HG02763 (cell line): ENCODE data around the gene GSTM3.

Experiments used
- ATAC-seq: cut with Tn5 transposase; IDR thresholded peaks from one replicate; pipeline ENCODE4 v1.9.1; 2021; ENCODE audit warnings: mild to moderate bottlenecking, moderate library complexity; ENCODE audit not compliant: unreplicated experiment

GSTM3 gene

DNA sequence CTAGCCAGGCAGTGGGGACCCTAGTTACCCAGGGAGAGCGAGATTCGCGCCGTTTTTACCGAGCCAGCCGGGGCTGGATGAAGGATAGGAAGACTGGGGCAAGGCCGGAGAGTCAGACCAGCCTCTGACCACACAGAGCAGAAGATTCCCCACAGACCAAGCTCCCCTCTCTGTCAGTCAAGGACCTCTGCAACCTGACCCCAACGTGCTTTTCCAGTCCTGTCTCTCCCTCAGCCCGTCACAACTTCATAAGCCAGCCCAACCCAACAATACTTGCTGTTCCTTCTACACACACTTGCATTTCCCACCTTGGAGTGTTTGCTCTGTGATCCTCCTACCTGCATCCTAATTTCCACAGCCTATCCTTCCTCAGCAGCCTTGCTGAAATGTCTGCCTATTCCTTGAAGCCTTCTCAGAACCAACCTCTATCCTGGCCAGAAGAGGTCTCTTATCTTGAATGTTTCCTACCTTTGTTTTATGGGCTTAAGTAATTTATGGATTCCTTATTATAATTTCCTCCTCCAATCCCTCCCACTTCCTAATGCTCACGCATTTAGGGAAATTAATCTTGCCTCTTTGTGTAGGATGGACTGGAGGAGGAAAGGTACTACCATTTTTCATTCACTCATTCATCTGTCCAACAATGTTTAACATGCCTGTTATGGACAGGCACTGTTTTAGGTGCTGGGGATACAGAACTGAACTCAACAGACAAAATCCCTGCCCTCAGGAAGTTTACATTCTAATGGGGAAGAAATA, at the start of gene GSTM3:
TSS of gene GSTM3 (minus strand) at position 424 of the 759 bp plus-strand sequence. CDS start 751 bp downstream, outside the sequence.
- no peak for ATAC-seq

DNA sequence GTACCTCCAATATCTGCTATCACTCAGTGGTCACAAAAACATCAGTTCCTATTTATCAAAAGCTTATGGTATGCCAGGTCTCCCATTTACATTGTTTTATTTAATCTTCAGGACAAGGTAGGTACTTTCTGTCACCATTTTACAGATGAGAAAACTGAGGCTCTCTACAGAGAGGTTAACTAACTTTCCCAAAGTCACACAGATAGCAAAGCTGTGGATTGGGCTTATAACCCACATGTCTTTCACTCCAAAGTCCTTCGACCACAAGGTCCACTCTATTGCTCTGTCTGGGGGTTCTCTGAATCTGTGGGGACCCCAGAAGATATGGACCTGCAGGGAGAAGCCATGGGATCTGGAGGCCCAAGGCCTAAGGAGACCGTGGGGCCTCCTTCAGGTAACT, 49.5 kb upstream of the GSTM3 start:
- ATAC-seq = no peak

DNA sequence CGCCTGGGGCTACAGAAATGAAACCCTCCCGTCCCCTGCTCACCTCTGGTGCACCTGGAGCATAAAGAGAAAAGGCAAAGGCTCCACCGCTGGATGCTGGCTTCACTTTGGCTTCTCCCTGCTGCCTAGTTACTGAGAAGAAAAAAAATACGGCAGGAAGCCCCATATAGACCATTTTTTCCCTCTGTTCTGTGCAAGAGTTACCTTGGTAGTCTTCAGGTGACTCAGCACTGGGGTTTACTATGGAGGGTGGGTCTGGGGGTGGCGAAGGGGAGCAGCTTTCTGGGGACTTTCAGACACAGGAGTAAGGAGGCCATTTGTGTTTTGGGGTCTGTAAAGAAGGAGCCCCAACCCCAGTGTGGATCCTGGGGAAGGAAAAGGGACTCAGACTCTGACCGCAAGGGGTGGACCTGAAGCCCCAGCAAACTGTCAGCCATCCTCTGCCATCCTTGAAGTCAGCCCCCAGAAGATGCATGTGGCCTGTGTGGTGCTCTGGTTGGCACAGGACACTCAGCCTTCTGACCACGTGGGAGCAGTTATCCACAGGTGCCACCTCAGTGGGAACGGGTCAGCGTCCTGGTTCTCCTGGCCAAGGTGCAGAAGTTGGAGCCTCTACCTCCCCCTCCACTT, 48.8 kb upstream of the GSTM3 start:
- ATAC-seq = no peak

DNA sequence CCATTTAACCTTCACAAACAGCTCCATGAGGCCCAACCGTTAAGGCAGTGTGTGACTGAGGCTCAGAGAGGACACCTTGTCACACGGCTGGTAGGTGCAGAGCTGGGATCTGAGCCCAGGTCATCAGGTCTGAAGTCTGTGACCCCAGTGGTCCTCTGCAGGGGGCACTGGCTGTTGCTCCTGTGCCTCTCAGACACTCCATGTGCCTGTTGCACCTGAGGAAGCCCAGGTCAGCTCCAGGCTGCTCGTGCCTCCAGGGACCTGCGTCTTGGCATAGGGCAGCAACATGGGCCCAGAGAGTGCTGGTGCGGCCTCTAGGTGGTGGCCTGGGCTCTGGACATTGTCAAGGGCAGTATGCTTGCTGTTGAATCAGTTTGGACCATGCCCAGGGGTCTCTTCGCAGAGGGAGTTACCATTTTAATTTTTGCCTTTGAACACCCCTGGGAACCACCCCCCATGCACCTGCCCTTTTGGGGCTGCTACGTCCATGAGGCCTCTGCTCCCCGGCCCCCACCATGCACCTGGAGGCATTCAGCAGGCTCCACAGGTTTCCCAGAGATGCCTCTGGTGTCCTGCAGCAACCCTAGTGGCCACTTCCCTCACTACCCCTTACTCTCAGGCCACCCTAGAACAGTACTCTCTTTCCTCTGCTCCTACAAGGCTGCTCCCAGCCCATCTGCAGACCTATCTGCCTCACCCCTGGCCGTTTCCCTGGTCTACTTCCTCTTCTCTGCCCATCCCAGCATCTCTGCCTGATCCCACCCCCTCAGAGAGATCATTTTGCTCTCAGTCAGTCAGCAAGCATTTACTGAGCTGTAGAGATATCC, 48.1 kb upstream of the GSTM3 start:
- no peak for ATAC-seq

DNA sequence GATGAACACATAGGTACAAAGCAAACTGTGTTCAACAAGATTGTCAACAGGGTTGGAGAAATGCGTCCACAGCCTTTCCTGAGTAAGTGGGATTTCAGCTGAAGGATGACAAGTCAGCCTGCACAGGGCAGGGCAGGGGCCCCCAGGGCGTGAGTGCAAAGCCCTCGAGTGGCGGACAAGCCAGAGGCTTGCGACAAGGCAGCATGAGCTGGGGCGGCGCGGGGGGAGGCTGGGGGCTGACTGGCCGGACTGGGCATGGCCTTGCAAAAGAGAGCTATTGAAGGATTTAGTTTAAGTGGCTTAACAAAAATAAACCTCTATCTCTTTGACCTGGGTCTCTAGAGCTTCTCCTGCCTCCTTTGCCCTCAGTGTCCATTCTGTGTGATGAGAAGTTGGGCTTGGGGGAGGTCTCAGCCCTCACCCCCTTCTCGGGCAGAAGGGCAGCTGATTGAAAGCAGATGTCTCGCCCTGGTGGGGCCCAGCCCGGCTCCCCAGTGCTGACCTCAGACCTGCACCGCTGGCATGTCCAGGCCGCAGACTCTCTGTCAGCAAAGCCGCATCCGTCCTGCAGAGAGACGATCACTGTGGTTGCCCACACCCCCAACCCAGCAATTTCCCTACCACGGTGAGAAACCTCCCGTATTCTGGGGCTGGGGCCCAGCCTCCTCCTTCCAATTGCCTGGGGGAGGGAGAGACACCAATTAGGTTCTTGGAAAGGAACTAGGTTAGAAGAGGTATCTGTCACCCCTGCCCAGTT, 47.2 kb upstream of the GSTM3 start:
- ATAC-seq = no peak

DNA sequence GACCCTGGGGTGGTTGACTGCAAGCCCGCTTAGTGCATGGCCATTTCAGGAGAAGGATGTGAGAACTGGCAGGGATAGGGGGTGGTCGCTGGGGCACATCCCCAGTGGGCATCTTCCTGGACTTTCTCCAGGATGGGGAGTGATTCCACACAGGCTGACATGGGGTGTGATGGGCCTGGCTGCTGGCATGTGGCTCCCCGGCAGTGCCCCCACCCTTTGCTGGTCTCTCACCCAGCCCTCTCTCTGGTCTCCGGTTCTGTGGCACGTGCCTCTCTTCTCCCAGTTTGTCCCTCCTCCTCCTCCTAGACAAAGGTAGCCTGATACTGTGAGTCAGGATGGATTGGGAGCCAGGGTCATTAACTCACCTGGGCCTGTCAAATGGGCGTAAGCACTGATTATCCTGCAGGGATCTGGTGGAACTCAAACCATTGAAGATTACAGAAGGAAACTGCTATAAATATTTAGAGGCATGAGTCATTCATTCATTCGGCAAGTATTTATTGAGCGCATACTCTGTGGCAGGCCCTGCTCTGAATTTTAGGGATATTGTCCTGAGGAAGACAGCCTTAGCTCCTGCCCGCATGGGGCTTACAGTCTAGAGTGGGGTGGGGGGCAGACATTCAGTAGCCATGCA, 46.5 kb upstream of the GSTM3 start:
- no peak for ATAC-seq

DNA sequence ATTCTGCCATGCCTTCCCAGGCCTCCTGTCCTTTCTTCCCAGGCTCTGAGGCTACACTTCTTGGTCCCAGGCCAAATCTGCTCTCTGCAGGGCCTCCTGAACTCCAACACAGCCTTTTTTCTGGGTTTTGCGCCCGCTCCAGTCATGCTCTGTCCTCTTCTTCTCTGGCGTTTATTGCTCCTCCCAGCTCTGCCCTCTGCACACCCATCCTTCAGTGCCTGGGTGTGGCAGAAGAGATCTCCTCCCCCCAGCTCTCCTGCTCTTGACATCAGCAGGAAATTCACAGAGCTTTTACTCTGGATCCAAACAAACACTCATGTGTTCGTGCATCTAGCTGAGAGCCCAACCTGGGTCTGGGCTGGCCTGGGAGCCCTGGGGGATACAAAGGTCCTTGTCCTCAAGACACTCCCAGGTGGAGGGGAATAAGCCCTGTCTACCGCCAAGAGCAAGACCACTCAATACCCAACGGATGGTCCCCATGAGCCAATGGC, 45.7 kb upstream of the GSTM3 start:
- no peak for ATAC-seq

DNA sequence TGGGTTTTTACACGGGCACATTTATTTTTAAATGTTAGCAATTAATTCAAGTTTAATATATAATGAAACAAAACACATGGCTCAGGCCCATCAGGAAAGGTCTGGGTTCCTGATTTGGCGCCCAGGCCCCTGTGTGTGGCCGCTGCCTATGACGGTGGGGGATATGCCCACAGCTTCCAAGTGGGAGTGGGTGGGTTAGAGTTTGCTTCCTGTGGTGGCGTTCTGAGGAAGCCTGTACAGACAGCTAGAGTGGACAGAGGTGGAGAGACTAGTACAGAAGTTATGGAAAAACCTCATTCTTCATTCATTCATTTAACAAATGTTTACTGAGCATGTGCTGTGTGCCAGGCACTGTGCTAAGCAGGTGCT, 45.3 kb upstream of the GSTM3 start:
- no peak for ATAC-seq

DNA sequence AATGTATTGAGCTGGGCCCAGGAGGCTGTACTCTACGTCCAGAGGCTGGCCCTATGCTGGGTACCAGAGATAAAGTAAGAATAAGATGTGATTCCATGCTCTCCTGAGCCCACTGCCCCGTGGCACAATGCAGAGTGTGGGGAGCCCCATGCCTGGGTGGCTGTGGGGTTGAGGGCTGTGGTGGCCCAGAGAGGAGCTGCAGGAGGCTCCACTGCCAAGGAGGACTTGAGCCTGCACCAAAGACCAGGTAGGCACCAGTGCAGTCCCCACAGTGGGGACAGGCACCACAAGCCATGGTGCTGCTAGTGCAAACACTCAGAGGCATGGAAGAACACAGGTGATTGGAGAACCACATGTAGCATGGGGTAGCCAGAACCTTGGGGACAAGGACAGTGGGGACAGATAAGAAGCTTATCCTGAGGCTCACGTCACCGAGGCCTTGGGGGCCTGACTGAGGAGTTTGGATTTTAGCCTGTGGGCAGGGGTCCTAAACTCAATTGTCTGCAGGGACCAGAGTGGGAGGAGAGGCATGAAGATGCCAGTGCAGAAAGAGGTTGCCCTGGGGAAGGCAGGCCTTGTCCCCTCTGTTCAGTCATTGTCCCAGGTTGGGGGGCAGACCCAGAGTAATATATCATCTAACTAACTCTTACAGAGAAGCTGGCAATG, 44.7 kb upstream of the GSTM3 start:
- ATAC-seq = no peak

DNA sequence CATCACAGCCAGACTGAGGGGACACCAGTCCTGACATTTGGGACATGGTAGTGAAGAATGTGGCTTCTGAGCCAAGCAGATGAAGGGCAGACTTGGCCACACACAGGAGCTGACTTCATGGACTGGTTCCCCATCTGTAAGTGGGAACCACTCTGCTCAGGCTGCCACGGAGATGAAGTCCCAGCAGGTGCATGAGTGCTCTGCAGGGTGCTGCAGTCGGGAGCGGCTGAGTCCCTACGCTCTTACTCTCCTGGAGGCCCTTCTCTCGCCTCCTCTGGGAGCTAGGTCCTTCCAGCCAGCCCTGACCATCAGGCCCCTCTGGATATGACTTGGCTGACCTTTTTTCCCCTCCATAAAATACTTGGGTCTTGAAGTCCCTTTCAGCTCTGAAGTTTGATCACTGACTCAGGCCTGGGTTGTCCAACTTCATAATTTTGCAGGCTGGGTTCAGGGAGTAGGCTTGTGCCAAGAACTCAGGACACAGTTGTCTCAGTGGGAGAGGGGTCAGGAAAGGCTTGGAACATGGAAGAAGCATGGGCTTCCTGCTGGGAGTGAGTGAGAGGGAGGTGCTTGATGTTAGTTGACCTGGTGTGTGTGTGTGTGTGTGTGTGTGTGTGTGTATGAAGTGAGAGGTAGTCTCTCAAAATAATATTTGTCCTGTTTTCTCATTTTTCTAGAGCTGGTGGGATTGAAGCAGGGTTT, 43.9 kb upstream of the GSTM3 start:
- no peak for ATAC-seq

DNA sequence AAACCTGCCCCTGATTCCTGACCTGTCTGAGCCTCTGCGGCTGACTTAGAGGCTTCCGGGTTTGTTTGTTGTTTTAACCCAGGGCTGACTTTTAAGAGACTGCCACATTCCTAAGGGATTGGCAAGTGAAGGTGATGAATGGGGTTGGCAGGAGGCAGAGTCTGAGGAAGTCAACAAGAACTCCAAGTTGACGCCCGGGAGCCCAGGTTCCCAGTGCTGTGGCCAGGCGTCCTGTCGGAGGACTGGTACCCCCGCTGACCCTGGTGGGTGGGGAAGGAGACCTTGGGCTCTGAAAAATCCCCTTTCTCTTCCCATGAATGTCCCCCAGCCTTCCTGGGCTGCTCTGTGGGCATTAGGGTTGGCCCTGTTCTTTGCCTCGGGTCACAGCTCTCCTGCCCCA, 42.6 kb upstream of the GSTM3 start:
- ATAC-seq = no peak

DNA sequence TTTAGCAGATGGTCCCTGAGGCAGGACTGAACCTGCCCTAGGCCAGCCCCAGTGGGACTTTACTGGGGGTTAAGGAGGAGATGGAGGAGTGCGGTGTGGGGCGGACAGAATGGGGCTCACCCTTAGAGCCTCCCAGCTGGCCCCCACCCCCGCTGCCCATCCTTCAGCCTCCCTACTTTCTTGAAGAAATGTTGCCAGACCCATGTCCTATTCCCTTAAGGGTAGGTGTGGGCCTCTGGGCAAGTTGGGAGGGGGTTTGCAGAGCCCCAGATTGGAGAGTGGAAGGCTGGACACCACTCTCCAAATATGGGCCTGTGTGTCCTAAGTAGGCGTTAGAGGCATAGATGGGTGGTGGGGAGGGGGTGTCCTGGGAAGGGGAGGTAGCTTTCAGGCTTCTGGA, 42.1 kb upstream of the GSTM3 start:
- ATAC-seq = no peak

DNA sequence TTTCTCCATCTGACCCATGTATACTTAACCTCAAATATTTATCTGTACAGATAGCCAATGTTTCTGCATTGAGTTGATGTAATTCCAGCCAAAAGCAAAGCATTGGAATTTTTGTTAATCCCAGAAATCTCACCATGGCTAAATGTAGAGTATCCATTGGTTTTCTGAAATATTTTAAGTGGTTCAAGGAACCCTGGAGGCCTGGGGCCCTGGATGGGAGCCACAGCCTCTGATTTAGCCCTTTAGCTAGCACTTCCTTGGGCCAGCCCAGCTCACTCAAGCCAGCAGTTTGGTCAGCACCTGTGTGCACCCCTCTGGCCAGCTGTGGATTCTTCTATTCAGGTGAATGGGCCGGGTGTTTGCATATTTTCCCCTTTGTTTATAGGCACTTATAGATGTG, 41.7 kb upstream of the GSTM3 start:
- ATAC-seq = no peak

DNA sequence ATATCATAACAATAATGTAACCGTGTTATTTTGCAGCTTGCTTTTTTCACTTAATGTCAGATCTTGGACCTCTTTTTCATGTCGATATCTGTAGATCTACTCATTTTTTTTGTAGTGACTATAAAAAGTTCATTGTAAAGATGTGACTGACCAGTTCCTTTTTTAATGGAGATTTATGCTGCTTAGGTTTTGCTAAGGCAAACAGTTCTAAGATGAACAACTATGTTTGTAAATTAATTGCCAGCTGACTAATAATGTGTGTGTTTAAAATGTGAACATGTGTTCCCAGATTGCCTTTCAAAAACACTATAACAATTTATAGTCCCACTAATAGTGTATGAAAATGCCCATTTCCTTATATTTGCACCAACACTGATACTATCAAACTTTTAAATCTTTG, 41.0 kb upstream of the GSTM3 start:
- no peak for ATAC-seq

DNA sequence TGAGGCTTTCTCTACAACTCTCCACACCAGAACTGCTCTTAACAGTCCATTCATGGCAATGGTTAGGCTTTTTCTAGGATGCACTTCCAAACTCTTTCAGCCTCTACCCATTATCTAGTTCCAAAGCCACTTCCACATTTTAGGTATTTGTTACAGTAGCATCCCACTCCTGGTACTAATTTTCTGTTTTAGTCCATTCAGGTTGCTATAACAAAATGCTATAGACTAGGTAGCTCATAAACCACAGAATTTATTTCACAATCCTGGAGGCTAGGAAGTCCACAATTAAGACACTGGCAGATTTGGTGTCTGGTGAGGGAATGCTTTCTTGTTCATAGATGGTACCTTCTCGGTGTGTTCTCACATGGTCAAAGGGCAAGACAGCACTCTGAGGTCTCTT, 40.1 kb upstream of the GSTM3 start:
- ATAC-seq = no peak

DNA sequence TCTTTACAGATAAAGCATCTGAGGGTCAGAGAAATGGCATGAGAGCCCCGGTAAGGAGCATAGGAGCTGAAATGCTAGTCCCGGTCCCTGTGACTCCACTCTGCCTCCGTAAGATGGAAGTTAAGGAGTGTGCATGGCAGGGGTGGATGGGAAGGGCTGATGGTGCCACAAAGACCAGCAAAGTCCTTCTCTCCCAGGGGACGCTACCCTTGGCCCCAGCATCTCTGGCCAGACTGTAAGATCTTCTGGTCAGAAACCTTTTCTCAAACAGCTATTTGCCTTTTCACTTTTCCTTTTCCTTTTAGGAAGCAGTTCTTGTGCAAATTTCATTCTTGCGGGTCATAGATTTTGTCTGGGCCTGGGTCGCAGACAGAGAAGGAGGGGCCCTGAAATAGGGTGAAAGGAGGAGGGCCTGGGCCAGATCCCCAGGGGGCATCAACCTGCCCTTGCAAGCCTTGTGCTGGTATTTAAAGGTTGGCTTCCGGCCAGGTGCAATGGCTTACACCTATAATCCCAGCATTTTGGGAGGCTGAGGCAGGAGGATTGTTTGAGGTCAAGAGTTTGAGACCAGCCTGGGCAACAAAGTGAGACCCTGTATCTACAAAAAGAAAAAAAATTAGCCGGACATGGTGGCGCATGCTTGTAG, 37.3 kb upstream of the GSTM3 start:
- no peak for ATAC-seq

DNA sequence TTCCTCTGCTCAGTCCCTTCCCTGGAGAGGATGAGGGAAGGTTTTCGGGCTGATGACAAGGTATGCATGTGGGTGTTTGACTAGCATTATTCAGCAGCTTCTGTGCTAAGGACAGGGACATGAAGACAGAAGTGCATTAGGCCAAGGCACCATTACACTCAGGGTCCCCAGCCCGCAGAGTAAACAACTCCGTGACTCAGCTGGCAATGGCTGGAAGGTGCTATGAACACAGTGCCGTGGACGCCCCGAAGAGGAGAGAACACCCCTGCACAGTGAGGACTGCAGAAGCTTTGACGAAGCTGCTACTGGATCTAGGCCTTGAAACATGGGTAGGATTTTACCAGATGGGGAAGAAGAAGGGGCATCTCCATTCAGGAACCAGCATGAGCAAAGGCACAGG, 36.6 kb upstream of the GSTM3 start:
- no peak for ATAC-seq

DNA sequence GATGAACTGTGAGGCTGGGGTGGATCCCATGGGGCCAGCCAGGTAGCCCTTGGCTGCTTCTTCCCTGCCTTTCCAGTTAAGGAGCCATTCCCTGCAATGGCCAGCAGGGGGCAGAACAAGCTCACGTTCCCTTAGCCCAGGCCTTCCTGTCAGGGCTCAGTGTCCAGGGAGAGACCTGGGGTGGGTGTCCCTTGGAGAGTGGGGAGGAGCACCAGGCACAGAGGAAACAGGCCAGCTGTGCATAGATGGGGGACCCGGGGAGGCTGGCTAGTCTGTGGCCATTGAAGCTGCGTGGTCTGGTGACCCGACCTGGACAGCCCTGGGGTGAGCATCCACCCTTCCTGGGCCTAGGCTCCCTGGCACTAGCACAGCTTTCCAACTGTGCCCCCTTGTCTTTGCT, 36.1 kb upstream of the GSTM3 start:
- peak; percentile 54 for ATAC-seq
